B cell (primary cell): Measurements from ENCODE around the gene STPG3.
"Not testable (repeated sequence)": the region's sequence is repeated elsewhere in the genome, so short reads cannot be mapped to it uniquely, and the experiment has no call there.

Source experiments
- EZH2 ChIP-seq: IDR thresholded peaks from 2 replicates; pipeline ENCODE4 v1.6.1; 2012; ENCODE audit warnings: borderline replicate concordance, low read depth, mild to moderate bottlenecking, moderate library complexity, low read length; ENCODE audit not compliant: insufficient read depth, poor library complexity, severe bottlenecking
- TF ChIP-seq, protein P1 (sequence below): fragments of 200-600 bp; IDR thresholded peaks from one replicate; pipeline ENCODE4 v1.8.0; 2022; ENCODE audit warnings: antibody characterized with exemption, mild to moderate bottlenecking

GRCh38 chr9:137262173-137262908 lies 11.3 kb downstream of the STPG3 start:
- TF ChIP-seq, protein P1, sequence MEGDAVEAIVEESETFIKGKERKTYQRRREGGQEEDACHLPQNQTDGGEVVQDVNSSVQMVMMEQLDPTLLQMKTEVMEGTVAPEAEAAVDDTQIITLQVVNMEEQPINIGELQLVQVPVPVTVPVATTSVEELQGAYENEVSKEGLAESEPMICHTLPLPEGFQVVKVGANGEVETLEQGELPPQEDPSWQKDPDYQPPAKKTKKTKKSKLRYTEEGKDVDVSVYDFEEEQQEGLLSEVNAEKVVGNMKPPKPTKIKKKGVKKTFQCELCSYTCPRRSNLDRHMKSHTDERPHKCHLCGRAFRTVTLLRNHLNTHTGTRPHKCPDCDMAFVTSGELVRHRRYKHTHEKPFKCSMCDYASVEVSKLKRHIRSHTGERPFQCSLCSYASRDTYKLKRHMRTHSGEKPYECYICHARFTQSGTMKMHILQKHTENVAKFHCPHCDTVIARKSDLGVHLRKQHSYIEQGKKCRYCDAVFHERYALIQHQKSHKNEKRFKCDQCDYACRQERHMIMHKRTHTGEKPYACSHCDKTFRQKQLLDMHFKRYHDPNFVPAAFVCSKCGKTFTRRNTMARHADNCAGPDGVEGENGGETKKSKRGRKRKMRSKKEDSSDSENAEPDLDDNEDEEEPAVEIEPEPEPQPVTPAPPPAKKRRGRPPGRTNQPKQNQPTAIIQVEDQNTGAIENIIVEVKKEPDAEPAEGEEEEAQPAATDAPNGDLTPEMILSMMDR = peak; percentile 43
- not testable (repeated sequence) for TF ChIP-seq EZH2
